RKO (cell line): ENCODE data around the gene WNT3.
"Not testable (repeated sequence)": the region's sequence is repeated elsewhere in the genome, so short reads cannot be mapped to it uniquely, and the experiment has no call there.

Experiments used
- DNase-seq: peaks from one replicate; pipeline ENCODE4 v3.0.0-alpha.2; 2016; ENCODE audit warnings: low spot score

The WNT3 gene, protein sequence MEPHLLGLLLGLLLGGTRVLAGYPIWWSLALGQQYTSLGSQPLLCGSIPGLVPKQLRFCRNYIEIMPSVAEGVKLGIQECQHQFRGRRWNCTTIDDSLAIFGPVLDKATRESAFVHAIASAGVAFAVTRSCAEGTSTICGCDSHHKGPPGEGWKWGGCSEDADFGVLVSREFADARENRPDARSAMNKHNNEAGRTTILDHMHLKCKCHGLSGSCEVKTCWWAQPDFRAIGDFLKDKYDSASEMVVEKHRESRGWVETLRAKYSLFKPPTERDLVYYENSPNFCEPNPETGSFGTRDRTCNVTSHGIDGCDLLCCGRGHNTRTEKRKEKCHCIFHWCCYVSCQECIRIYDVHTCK

DNA sequence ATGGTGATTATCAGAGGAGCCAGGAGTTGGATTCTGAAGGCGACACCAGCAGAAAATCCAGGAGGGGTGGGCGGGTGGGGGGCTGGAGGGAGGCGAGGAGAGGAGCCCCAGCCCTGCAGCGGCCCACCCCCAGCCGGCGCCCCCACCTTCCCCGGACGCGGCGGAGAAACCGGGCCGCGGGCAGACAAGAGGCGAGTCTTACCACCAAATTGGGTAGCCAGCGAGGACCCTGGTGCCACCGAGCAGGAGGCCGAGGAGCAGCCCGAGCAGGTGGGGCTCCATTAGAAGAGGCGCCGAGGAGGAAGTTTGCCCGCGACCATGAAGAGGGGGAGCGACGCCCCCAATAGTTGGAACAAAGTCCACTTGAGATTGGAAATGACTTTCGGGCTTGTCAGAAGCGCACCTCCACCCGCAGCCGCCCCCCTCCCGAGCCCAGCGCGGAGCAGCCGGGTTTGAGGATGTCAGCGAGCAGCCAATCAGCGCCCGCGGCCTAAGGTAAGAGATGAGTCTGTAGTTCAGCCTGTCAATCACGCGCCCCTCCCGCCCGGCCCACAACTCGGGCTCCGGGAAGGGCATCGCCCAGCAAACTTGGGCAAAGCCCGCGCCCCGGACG is at the start of gene WNT3:
Gene WNT3, minus strand, starts transcription at position 377 of the 613 bp plus-strand sequence. Its CDS starts 95 bp downstream, at position 282.
- no peak for DNase-seq

DNA sequence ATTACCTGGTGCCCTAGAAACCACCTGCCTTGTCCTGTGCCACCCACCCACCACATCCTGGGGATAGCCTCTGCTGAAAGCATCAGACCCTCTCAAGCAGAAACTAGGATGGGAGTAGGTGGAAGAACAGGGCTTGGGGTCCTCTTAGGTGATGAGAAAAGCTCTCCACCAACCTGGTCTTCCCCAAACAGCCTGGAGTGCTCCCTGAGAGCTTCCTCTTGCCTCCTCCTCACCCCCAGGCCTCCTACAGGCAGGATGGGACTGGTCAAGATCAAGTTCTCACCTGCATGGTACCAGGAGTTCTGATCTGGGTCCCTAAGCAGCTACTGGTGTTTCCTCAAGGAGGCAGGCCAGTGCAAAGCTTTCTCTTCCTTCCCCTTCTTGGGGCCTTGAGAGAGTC is 48.3 kb upstream of the WNT3 start:
- no peak for DNase-seq

DNA sequence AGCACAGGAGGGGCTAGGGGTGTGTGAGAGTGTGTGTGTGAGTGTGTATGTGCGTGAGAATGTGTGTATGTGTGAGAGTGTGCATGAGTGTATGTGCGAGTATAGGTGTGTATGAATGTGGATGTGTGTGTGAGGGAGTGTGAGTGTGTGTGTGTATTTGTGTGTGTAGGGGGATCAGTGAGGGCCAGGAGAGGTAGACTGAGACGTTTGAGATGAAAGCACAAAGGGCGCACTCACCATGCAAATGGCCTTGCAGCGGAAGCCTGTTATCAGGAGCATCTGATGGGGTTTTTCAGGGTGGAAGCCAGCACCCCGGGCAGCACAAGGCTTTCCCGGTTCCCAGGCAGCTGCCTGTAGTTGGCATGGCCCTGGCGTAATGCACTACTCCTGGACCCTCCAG is 47.8 kb upstream of the WNT3 start:
- DNase-seq, result no peak

DNA sequence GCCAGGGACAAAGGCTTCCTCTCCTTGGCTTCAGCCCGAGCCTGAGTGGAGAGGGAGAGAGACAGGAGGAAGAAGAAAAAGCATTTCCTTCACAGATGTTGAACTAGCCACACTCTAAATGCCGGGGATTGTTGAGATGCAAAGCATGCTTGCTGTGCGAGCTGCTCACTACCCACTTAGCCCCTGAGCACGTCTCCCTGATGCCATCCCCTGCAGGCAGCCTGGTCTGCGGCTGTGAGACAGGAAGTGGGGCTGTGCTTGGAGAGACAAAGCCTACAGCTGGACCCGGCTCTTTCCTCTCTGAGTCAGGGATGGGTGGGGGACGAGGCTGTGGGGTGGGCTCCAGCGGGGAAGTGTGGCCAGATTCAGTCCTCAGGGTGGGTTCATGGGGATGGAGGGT is 46.6 kb upstream of the WNT3 start:
- DNase-seq, result no peak

DNA sequence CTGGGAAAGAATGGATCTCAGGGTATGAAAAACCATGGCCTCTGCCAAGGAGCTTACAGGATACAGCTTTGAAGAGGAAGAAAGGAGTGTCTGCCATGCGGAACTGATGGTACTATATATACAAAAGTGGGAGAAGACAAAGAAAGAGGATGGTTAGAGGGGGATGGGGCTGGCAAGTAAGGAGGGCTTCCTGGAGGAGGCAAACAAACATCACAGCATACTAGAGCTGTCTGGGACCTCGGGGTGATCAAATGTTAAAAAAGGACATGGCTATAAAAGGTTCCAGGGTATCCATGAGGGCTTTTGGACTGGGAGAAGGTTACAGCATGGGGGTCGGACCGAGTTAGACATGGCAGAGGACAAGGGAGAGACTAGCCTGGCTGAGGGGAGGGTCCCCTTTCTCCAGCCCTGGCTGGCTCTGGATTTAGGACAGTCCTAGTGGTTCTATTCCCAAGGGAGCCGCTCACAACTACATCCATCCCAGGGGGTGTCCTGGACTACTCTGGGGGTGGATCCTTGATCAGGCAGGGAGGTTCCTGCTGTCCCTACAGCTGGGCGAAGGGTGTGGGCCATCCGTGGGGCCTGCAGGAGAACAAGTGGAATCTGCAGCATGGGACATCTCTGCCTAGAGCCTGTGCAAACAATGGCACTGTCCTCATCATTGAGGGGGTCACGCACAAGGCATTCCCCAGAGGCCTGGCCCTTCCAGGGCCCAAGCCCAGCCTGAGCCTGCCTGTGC is 45.1 kb upstream of the WNT3 start:
- DNase-seq, result no peak

DNA sequence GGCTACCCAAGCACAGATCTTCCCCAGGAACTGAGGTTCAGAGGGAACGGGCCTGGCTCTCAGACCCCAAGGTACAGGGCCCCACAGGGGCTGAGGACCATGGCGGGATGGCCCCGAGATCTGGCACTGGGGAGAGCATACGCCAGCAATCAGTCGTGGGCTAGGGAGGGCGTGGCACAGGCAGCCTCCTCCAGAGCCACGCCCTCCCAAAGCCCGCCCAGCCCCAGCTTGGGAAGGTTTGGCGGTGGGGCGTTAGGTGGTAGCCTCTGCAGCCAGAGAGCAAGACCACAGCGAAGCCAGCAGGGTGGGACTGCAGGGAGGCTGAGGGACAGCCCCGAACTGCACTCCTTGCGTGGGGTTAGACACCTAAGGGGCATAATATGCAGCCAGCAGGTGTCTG is 44.5 kb upstream of the WNT3 start:
- no peak for DNase-seq

DNA sequence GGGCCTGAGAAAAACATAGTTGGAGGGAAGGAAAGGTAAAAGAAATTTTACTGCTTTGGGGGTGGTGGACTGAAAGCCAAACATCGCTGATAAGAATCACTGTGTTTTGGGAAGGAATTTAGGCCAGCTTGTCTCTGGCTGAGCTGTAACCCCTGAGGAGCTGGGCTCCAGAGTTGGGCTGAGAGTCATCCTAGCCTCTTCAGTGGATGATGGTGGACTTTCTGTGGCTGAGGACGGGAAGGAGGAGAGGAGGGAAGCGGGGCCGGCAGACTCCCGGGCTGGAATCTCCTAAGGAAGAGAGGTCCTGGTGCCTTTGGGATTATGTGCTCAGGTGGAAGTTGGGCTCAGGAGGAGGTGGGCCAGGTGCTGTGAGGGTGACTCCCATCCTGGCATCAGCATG is 41.5 kb upstream of the WNT3 start:
- no peak for DNase-seq

DNA sequence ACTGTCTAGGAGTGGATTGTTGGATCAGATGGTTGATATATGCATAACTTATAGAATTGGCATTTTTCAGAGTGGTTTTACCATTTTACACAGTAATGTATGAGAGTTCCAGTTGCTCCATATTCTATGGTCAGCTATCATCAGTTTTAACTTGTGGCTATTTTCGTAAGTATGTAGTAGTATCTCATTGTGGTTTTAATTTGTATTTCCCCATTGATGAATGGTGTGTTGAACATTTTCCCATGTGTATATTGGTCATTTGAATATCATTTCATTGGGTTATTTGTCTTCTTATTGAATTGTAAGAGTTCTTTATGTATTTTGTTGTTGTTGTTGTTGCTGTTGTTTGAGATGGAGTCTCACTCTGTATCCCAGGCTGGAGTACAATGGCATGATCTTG is 39.1 kb upstream of the WNT3 start:
- no peak for DNase-seq

DNA sequence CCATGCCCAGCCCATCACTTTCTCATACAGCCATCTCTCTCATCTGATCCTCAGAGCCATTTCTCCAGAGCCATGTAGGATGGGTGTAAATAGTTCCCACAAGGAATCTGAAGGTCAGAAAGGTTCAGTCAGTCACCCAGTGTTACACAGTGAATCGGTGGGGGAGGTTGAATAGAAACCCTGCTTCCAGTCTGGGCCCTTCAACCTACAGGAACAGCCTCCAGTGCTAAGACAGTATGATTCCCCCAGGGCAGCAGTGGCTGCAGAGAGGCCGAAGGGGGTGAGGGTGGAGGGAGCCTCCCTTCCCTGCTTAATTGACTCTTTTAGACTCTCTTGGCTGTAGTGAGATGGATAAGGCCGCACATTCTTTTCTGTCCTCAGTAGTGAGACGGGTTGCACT is 36.5 kb upstream of the WNT3 start:
- no peak for DNase-seq

DNA sequence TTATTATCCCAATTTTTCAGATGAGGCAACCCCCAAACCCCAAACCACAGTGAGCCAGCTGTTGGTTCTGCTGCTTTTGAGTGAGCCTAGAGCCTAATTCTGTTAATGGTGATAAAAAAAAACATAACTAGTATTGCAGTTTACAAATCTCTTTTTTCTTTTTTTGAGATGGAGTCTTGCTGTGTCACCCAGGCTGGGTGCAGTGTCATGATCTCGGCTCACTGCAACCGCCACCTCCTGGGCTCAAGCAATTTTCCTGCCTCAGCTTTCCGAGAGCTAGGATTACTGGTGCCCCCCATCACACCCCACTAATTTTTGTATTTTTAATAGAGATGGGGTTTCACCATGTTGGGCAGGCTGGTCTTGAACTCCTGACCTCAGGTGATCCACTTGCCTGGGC is 36.0 kb upstream of the WNT3 start:
- DNase-seq, result no peak

DNA sequence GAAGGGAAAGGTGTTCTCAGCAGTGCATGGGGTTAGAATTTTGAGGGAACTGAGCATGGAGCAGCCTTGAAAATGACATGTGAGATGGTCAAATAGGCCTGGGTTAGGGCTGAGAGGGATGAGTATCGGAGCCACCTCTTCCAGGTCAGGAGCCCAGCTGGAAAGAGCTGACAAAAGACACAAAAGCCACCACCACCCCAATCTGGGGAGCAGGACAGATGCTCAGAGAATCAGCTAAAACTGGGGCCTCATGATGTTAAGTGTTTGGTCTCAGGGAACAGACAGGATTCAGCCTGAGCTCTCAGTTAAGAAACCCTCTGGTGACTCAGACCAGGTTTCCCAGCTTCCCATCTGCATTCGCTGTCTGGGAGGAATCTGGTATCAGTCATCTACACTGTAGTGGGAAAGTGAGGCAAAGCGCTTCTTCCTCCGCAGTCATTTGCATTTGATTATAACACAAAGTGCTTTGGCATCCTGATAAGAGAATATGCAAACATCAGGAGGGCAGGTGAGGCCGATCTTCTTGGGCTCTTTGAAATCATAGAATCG is 35.5 kb upstream of the WNT3 start:
- no peak for DNase-seq

DNA sequence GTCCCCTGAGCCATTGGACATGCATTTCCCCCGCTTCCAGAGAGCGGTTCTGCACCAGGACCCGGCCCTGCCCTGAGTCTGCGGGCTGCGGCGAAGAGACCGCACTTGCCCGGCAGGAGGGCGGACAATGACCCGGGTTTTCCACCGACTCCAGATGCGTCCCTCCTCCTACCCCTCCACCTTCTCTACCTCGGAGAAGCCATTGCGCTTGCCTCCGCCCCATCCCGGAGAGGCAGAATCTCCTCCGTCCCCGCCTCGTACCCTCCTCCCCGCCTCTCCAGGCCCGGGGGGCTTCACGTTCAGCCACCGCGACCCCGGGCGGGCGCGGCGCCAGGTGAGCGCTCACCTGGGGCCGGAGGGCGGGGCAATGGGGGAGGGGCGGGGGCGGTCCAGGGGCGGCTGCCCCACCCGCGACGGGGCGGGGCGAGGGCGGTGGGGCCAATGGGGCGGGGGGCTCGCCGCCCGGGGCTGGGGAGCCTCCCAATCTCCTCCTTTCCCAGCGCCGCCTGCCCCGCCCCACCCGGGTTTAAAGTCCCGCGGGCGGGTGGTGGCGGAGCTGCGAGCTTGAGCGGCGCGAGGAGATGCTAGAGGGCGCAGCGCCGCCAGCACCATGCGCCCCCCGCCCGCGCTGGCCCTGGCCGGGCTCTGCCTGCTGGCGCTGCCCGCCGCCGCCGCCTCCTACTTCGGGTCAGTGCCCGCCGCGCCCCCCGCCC is 32.7 kb upstream of the WNT3 start, which contains the start of gene WNT9B:
Gene WNT9B, plus strand, starts transcription at position 555 of the 713 bp plus-strand sequence. Its CDS starts 56 bp downstream, at position 611.
- no peak for DNase-seq

DNA sequence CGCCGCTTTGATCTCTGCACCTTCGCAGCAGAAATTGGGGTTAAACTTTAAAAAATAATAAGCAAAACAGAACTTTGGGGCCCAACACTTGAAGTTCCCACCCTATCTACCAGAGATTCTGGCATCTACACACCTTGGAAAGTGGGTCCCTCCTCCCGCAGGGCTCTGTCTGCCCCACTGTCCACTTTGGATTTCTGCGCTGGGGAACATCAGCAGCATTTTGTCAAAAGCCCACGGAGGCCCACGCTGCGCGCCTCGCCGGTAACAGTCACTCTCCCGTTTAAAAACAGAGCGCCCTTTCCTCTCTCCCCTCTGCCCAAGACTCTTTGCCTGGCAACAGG is 32.2 kb upstream of the WNT3 start:
- DNase-seq, result no peak

DNA sequence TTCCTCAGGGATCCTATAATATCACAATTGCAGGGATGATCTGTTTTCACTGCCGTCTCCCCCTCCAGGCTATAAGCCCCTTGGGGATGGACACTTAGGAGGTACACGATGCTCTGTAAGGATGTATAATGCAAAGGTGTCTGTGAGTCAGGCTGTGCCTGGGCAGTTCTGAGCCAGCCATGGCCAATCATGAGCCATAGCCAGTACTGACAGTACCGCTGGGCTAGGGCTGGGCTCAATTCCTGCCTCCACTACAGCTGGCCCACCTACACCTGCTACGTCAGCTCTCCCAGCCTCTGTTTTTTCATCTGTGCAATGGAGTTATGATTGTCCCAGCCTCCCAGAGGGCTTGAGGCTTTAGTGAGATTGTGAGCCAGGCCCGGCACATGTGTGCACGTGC is 30.0 kb upstream of the WNT3 start:
- DNase-seq, result no peak

DNA sequence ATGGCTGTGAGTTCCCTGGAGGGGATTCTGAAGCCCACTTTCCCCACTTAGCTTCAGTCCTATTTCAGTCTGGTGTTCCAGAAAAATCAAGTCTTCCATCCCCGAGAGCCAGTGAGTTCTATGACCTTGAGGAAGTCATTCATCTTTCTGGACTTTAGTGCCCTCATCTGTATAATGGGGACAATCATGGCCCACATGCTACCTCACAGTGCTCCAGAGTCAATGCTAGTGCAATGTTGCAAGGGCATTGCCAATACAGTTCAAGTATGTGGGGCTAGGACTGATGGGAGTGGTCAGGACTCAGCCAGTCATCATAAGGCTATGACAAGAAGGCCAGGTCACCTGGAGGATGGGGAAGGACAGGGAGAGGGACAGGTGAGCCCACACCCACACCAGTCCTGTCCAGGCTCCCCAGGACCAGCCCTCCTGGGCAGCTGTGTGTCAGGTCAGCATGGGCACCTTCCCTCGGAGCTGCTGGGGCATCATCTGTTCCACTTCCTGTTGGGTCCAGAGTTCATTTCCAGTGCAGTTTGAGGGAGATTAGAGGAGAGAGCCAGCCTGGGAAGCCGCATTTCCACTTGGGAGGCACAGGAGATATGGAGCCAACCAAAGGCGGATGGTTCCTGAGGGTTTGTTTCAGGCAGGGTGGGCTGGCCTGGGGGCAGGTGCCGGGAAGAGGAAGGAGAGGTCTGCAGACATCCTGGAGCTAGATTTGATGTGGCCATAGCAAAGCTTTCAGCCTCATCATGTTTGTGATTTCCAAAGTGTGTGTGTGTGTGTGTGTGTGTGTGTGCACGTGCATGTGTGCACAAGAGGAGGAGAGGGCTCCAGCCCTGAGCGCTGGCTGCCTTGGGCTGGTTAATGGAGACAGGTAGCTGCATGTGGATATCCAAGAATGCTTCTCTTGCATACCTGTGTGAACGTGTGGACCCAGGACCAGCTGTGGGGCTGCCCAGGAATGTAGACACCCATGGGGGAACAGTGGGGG is 29.0 kb upstream of the WNT3 start:
- no peak for DNase-seq

DNA sequence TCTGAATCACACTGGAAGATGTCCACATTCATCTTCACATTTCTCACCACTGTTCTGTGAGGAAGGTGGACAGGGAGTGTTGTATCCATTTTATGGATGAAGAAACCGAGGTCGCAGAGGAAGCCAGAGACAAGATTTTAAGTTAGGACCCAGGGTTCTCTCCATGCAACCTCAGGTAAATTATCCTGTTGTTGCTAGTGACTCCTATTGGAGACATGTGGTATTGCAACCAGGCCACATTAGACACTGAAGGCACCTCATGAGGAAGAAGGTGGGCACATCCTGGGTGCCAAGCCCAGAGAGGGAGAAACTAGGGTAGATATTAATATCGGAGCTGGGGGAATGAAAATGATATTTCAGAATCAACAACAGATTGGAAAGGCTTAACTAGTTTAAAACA is 24.3 kb upstream of the WNT3 start:
- DNase-seq, result no peak

DNA sequence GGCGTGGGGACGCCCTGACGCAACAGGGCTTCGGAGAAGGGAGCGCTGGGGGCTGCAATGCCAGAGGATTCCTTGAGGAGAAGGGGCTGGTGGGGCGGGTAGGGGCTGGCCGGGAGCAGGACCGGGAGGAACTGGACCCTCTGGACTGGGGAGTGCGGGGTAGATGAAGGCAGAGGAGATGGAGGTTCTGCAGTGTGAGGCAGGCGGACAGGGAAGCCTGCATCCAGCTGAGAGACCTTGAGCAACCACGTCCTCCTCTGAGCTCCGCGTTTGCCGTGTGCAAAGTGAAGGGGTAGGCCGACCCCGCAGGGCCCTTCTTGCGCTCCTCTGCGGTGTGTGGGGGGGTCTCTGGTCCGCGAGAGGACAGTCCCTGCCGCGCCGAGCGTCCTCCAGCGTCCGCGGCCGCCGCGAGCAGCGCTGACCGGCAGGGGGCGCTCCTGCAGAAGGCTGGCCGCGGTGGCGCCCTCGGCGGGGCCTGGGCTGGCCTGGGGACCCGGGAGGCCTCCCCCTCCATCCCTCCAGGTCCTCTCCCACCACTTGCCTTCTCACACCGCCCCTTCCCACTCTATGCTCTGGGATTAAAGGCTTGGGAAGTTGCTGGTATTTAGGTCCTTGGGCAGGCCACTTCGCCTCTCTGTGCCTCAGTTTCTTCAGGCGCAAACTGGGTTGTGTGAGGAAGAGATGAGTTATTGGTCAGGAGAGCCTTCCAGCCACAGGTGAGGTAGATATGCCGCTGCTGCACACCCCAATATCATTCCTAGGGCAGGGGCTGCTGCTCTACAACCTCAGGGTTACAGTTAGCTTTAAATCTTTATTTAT is 23.3 kb upstream of the WNT3 start:
- no peak for DNase-seq

DNA sequence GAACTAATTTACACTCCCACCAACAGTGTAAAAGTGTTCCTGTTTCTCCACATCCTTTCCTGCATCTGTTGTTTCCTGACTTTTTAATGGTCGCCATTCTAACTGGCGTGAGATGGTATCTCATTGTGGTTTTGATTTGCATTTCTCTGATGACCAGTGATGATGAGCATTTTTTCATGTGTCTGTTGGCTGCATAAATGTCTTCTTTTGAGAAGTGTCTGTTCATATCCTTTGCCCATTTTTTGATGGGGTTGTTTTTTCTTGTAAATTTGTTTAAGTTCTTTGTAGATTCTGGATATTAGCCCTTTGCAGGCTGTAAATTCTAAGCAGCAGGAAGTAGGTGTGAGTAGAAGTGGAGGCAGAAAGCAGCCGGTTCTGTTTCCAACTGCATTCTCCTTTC is 22.1 kb upstream of the WNT3 start:
- not testable (repeated sequence) for DNase-seq

DNA sequence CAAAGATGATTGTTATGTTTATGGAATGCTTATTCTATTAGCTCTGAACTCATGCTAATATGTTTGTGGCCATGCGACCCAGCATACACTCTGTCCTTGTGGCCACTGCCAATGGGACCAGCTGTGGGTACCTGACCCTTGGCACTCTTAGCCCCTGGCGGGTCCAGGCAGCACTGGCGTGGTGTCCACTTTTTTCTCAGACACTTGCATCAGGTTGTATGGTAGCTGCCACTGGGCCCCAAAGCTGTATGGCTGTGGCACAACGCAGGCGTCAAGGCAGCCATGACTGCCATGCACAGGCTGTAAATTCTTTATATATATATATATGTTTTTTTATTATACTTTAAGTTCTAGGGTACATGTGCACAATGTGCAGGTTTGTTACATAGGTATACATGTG is 20.7 kb upstream of the WNT3 start:
- DNase-seq, result no peak

DNA sequence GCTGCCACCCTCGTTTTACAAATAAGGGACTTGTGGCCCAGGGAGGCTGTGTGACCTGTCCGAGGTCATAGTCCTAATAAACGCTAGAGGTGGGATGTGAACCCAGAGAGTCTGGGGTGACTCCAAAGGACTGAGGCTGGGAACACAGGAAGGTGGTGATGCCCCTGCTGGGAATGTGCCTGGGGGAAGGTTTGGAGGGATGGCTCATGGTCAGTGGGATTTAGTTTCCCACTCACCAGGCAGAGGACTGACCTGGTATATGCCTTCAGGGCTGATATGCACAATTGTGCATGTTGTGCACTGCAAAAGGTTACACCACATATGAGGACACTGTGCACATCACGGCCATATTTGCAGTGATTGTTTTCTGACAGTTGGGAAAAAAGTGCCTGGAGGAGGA is 19.0 kb upstream of the WNT3 start:
- no peak for DNase-seq
